Measurements from ENCODE around the gene IL1R1. TPM values are rescaled to one million over a fixed set of nuclear protein-coding genes. Genes with fewer than 3 reads are reported as not detected.

IL1R1 gene
- polyA plus RNA-seq, 3 donors = 1.8 to 2.7 (median 2.6) TPM

DNA sequence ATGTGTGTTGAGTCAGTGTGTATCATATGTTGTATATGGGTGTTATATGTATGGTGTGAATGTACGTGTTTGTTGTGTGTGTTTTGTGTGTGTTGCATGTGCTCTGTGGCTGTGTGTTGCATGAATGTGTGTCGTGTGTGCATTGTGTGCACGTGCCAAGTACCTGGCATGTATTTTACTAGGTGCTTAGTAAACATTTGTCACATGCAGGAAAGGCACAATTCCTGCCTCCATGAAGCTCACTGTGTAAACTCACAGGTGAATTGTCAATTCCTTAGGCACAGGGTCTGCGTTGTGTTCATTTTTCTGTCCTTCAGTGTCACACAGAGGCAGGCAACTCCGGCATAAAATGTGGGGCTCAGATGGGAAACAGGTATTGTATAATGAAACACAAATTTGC is 22.3 kb upstream of the IL1R1 start:
- no peaks in the 10 kb centered on the region for H3K79me2 ChIP-seq (ENCODE audit: insufficient read depth, low read length)
- no peak for DNase-seq
- WGBS (ENCODE audit: insufficient coverage) = 89% methylated on average over 3 of the region's 5 CpGs
- intact Hi-C loops (cut with micrococcal nuclease) = no loop called here
- H3K4me3 ChIP-seq (replicated peaks in 1 of 3; ENCODE audit: low read depth in 2 of 3, low read length in 3 of 3) = no peak overlapping the region
- no peaks in the 10 kb centered on the region for H3K27me3 ChIP-seq (ENCODE audit: control insufficient read depth in 2 of 2, insufficient read depth in 2 of 2, low read length in 2 of 2)
- H2AFZ ChIP-seq (ENCODE audit: insufficient read depth, low read depth, low read length, poor library complexity, severe bottlenecking) = no peak overlapping the region
- H3K9me3 ChIP-seq (replicated peaks in 1 of 2; ENCODE audit: control insufficient read depth in 1 of 2, insufficient read depth in 1 of 2, low read length in 2 of 2) = no peaks in the 10 kb centered on the region
- peaks cover 0 to 3% (median 0%) of the 10 kb centered on the region in 7 donors for H3K9me3 Mint-ChIP-seq
- H3K4me2 ChIP-seq (replicated peaks; ENCODE audit: extremely low read depth, low read length, poor library complexity, severe bottlenecking) = no peak overlapping the region
- H3K9ac ChIP-seq (ENCODE audit: insufficient read depth, low read length, poor library complexity, severe bottlenecking) = no peak overlapping the region
- H3K36me3 ChIP-seq (replicated peaks in 1 of 2; ENCODE audit: control insufficient read depth in 1 of 2, insufficient read depth in 2 of 2, low read length in 2 of 2) = no peaks in the 10 kb centered on the region
- peaks cover 13 to 20% of the 10 kb centered on the region in 2 donors for H3K4me1 ChIP-seq (ENCODE audit: control insufficient read depth in 1 of 2, insufficient read depth in 2 of 2, low read length in 2 of 2)
- peaks cover 0 to 12% (median 5%) of the 10 kb centered on the region in 3 donors for H3K27me3 Mint-ChIP-seq (ENCODE audit: low read depth in 3 of 3)
- H3K4me1 Mint-ChIP-seq = peaks cover 18% of the 10 kb centered on the region
- H3K27ac Mint-ChIP-seq = no peak overlapping the region
- no peak overlapping the region for H3K27ac ChIP-seq (ENCODE audit: low read depth in 1 of 2, low read length in 2 of 2)
- H4K20me1 ChIP-seq (ENCODE audit: insufficient read depth, low read length) = no peaks in the 10 kb centered on the region
- TF ChIP-seq, protein P1, sequence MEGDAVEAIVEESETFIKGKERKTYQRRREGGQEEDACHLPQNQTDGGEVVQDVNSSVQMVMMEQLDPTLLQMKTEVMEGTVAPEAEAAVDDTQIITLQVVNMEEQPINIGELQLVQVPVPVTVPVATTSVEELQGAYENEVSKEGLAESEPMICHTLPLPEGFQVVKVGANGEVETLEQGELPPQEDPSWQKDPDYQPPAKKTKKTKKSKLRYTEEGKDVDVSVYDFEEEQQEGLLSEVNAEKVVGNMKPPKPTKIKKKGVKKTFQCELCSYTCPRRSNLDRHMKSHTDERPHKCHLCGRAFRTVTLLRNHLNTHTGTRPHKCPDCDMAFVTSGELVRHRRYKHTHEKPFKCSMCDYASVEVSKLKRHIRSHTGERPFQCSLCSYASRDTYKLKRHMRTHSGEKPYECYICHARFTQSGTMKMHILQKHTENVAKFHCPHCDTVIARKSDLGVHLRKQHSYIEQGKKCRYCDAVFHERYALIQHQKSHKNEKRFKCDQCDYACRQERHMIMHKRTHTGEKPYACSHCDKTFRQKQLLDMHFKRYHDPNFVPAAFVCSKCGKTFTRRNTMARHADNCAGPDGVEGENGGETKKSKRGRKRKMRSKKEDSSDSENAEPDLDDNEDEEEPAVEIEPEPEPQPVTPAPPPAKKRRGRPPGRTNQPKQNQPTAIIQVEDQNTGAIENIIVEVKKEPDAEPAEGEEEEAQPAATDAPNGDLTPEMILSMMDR (IDR thresholded peaks at IDR 0.05) = no peak
- no peak overlapping the region for H3K4me3 Mint-ChIP-seq
- H3K36me3 Mint-ChIP-seq = no peaks in the 10 kb centered on the region

DNA sequence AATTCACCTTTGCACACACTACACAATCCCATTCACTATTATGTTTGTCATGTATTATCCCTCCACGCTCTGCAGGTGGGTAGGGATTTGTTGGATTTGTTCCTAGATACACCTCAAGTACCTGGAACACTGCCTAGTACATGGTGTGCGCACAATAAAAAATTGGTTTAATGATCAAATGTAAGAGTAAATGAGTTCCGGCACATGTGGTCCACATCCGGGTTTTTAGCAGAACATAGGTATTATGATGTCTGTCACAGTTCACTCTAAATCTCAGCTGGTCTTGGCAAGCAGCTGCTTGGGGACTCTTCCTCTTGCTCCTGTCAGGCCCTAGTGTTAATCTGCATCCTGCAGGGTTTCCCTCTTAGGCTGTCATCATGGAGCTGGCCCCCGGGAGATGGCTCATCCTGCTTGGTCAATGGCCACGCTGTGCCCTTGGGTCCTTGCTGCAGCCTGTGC is 21.8 kb upstream of the IL1R1 start:
- no peaks in the 10 kb centered on the region for H3K36me3 Mint-ChIP-seq
- 89% methylated on average over 4 of the region's 6 CpGs for WGBS (ENCODE audit: insufficient coverage)
- Histone ChIP-seq H3K79me2 (ENCODE audit: insufficient read depth, low read length) (no peaks in the 10 kb centered on the region), H2AFZ (ENCODE audit: insufficient read depth, low read depth, low read length, poor library complexity, severe bottlenecking) (no peak overlapping the region), H3K4me3 (replicated peaks in 1 of 3; ENCODE audit: low read depth in 2 of 3, low read length in 3 of 3) (no peak overlapping the region), H3K27me3 (ENCODE audit: control insufficient read depth in 2 of 2, insufficient read depth in 2 of 2, low read length in 2 of 2) (no peaks in the 10 kb centered on the region), H3K4me2 (replicated peaks; ENCODE audit: extremely low read depth, low read length, poor library complexity, severe bottlenecking) (no peak overlapping the region), H3K9ac (ENCODE audit: insufficient read depth, low read length, poor library complexity, severe bottlenecking) (no peak overlapping the region), H3K36me3 (replicated peaks in 1 of 2; ENCODE audit: control insufficient read depth in 1 of 2, insufficient read depth in 2 of 2, low read length in 2 of 2) (no peaks in the 10 kb centered on the region), H4K20me1 (ENCODE audit: insufficient read depth, low read length) (no peaks in the 10 kb centered on the region), H3K4me1 (ENCODE audit: control insufficient read depth in 1 of 2, insufficient read depth in 2 of 2, low read length in 2 of 2) (peaks cover 13 to 15% of the 10 kb centered on the region in 2 donors), H3K9me3 (replicated peaks in 1 of 2; ENCODE audit: control insufficient read depth in 1 of 2, insufficient read depth in 1 of 2, low read length in 2 of 2) (no peaks in the 10 kb centered on the region), H3K27ac (ENCODE audit: low read depth in 1 of 2, low read length in 2 of 2) (no peak overlapping the region)
- intact Hi-C loops (cut with micrococcal nuclease) = no loop called here
- TF ChIP-seq, protein P1 (IDR thresholded peaks at IDR 0.05) = no peak
- no peak overlapping the region for H3K4me3 Mint-ChIP-seq
- H3K9me3 Mint-ChIP-seq = no peaks in the 10 kb centered on the region
- no peak for DNase-seq
- H3K4me1 Mint-ChIP-seq = peaks cover 14% of the 10 kb centered on the region
- peaks cover 0 to 9% (median under 1%) of the 10 kb centered on the region in 3 donors for H3K27me3 Mint-ChIP-seq (ENCODE audit: low read depth in 3 of 3)
- H3K27ac Mint-ChIP-seq = no peak overlapping the region

All from CD14-positive monocyte (primary cell).